Liver (tissue), 10 donors: ENCODE measurements around the gene MLLT3. TPM values are rescaled to one million over a fixed set of nuclear protein-coding genes. Genes with fewer than 3 reads are reported as not detected.

Experiments
- DNase-seq: peaks from one replicate; pipeline ENCODE4 v3.0.0-alpha.2; 2017; ENCODE audit warnings: low spot score
- H3K27ac ChIP-seq, 2 donors: one replicate each; pipeline ENCODE4 v1.7.0; 2013; ENCODE audit warnings: inconsistent platforms in 2 of 2, low read length in 2 of 2, control low read depth in 1 of 2, low read depth in 1 of 2, mild to moderate bottlenecking in 1 of 2
- H3K27me3 ChIP-seq, 4 donors: one replicate each; pipeline versions ENCODE4 v1.6.1 to v1.7.0; 2013; ENCODE audit warnings: low read length in 3 of 4, inconsistent platforms in 1 of 4, mild to moderate bottlenecking in 1 of 4, moderate library complexity in 1 of 4; ENCODE audit not compliant: control insufficient read depth in 4 of 4, insufficient read depth in 4 of 4
- H3K36me3 ChIP-seq, 4 donors: one replicate each; pipeline versions ENCODE4 v1.6.1 to v1.7.0; 2013; ENCODE audit warnings: low read length in 3 of 4, mild to moderate bottlenecking in 3 of 4, low read depth in 1 of 4, moderate library complexity in 1 of 4; ENCODE audit not compliant: control insufficient read depth in 4 of 4, insufficient read depth in 3 of 4
- H3K4me1 ChIP-seq, 4 donors: one replicate each; pipeline versions ENCODE4 v1.6.1 to v1.7.0; 2013; ENCODE audit warnings: low read length in 3 of 4, mild to moderate bottlenecking in 3 of 4, moderate library complexity in 1 of 4; ENCODE audit not compliant: control insufficient read depth in 4 of 4, insufficient read depth in 4 of 4
- H3K4me3 ChIP-seq, 3 donors: one replicate each; pipeline versions ENCODE4 v1.6.1 to v1.7.0; 2013; ENCODE audit warnings: low read length in 3 of 3, control low read depth in 1 of 3, low read depth in 1 of 3, mild to moderate bottlenecking in 1 of 3
- H3K9ac ChIP-seq, 2 donors: one replicate each; pipeline ENCODE4 v1.7.0; 2013; ENCODE audit warnings: low read length in 2 of 2, mild to moderate bottlenecking in 2 of 2, moderate library complexity in 2 of 2, control low read depth in 1 of 2, low read depth in 1 of 2
- H3K9me3 ChIP-seq, 4 donors: one replicate each; pipeline versions ENCODE4 v1.6.1 to v1.7.0; 2013; ENCODE audit warnings: low read length in 3 of 4; ENCODE audit not compliant: control insufficient read depth in 4 of 4
- EGR1 ChIP-seq, 2 donors: IDR thresholded peaks; 2 replicates each; pipeline ENCODE4 v1.6.1; 2016 to 2018; ENCODE audit warnings: antibody characterized with exemption in 2 of 2, low read depth in 2 of 2
- FOXA1 ChIP-seq: IDR thresholded peaks from 2 replicates; pipeline ENCODE4 v1.6.1; 2016; ENCODE audit warnings: antibody characterized with exemption
- FOXA2 ChIP-seq: IDR thresholded peaks from 2 replicates; pipeline ENCODE4 v1.6.1; 2016; ENCODE audit warnings: antibody characterized with exemption
- HNF4G ChIP-seq: IDR thresholded peaks from 2 replicates; pipeline ENCODE4 v1.6.1; 2016; ENCODE audit warnings: antibody characterized with exemption
- JUND ChIP-seq, 2 donors: IDR thresholded peaks; 2 replicates each; pipeline ENCODE4 v1.6.1; 2016; ENCODE audit warnings: antibody characterized with exemption in 2 of 2
- RXRA ChIP-seq, 2 donors: IDR thresholded peaks; 2 replicates each; pipeline ENCODE4 v1.6.1; 2017 to 2018; ENCODE audit warnings: antibody characterized with exemption in 2 of 2, mild to moderate bottlenecking in 1 of 2
- YY1 ChIP-seq: IDR thresholded peaks from 2 replicates; pipeline ENCODE4 v1.6.1; 2016; ENCODE audit warnings: antibody characterized with exemption, mild to moderate bottlenecking
- WGBS: extraction: QIAGEN DNeasy Blood & Tissue Kit; methylation state at CpG from one replicate; pipeline ENCODE4 v1.1.7; 2013; 5-methylcytosine and 5-hydroxymethylcytosine counted together
- polyA plus RNA-seq, 2 donors: library from polyadenylated mRNA; stranded (reverse) in 1 of 2; unstranded in 1 of 2; fragments of 200-250 nt in 1 of 2; fragments of >200 nt in 1 of 2; fragmentation: Nextera tagmentation in 1 of 2; extraction: Ambion mirVana in 1 of 2; gene quantifications; one replicate each; pipeline versions ENCODE4 v1.2.1 to v1.2.3, GENCODE V29; 2013 to 2015
- small RNA-seq: library from RNA; depleted of rRNA; stranded (forward); fragments of <200 nt; gene quantifications from one replicate; pipeline ENCODE3, GENCODE V24; 2014
- total RNA-seq, 2 donors: library from RNA; depleted of rRNA; stranded (reverse); fragments of >200 nt; gene quantifications; one replicate each; pipeline ENCODE4 v1.2.3, GENCODE V29; 2014
- TF ChIP-seq, protein P1 (sequence below): IDR thresholded peaks from 2 replicates; pipeline ENCODE4 v1.6.1; 2016; ENCODE audit warnings: antibody characterized with exemption, mild to moderate bottlenecking
- TF ChIP-seq, protein P2 (sequence below): IDR thresholded peaks from 2 replicates; pipeline ENCODE4 v1.6.1; 2016; ENCODE audit warnings: antibody characterized with exemption
- TF ChIP-seq, protein P3 (sequence below): fragments of 150-350 bp; IDR thresholded peaks from 2 replicates; pipeline ENCODE4 v1.5.1; 2017; ENCODE audit warnings: improper control_type of control experiment, low read depth, low read length; ENCODE audit not compliant: missing input control
- TF ChIP-seq, protein P4 (sequence below): IDR thresholded peaks from 2 replicates; pipeline ENCODE4 v1.6.1; 2016; ENCODE audit warnings: antibody characterized with exemption
- TF ChIP-seq, protein P5 (sequence below): IDR thresholded peaks from 2 replicates; pipeline ENCODE4 v1.6.1; 2016; ENCODE audit warnings: antibody characterized with exemption
- donor health status: healthy.
- donor health status: healthy.
- donor health status: healthy.
- donor health status: healthy.
- donor health status: healthy.

MLLT3 gene
- total and polyA plus RNA-seq, 4 donors = 0.79 to 25.5 (median 1.3) TPM

DNA sequence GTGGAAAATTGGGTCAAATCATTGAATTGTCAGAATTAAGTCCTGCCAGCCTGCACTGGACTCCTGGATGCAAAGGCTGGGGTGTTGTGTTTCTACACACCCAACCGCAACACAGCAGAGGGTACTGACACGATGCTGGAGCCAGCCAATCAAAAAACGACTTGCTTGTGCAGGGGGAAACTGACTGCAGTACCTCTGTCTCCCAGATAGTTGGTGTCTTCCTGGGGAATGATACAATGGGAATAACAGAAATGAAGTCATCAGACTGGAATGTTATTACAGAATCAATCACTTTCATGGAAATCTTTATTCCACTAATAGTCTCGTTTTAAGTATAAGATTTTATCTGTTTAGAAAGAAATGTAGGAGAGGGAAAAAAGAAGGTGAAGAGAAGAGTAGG is 330.3 kb downstream of the MLLT3 start:
- Histone ChIP-seq H3K27ac (no peak overlapping the region), H3K4me1 (no peaks in the 10 kb centered on the region), H3K27me3 (peaks cover 0 to 2% (median 0%) of the 10 kb centered on the region in 4 donors), H3K36me3 (no peaks in the 10 kb centered on the region), H3K9ac (no peak overlapping the region), H3K9me3 (no peaks in the 10 kb centered on the region), H3K4me3 (no peak overlapping the region)
- no peak for DNase-seq
- 68% methylated on average over 4 of the region's 4 CpGs for WGBS
- TF ChIP-seq, protein P1, sequence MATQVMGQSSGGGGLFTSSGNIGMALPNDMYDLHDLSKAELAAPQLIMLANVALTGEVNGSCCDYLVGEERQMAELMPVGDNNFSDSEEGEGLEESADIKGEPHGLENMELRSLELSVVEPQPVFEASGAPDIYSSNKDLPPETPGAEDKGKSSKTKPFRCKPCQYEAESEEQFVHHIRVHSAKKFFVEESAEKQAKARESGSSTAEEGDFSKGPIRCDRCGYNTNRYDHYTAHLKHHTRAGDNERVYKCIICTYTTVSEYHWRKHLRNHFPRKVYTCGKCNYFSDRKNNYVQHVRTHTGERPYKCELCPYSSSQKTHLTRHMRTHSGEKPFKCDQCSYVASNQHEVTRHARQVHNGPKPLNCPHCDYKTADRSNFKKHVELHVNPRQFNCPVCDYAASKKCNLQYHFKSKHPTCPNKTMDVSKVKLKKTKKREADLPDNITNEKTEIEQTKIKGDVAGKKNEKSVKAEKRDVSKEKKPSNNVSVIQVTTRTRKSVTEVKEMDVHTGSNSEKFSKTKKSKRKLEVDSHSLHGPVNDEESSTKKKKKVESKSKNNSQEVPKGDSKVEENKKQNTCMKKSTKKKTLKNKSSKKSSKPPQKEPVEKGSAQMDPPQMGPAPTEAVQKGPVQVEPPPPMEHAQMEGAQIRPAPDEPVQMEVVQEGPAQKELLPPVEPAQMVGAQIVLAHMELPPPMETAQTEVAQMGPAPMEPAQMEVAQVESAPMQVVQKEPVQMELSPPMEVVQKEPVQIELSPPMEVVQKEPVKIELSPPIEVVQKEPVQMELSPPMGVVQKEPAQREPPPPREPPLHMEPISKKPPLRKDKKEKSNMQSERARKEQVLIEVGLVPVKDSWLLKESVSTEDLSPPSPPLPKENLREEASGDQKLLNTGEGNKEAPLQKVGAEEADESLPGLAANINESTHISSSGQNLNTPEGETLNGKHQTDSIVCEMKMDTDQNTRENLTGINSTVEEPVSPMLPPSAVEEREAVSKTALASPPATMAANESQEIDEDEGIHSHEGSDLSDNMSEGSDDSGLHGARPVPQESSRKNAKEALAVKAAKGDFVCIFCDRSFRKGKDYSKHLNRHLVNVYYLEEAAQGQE = no peak
- TF ChIP-seq, protein P2, sequence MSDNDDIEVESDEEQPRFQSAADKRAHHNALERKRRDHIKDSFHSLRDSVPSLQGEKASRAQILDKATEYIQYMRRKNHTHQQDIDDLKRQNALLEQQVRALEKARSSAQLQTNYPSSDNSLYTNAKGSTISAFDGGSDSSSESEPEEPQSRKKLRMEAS = no peak
- TF ChIP-seq FOXA1 = no peak
- TF ChIP-seq EGR1 (IDR thresholded peaks at IDR 0.05; ENCODE audit: low read depth in 2 of 2) = no peak
- no peak for TF ChIP-seq HNF4G
- TF ChIP-seq, protein P3, sequence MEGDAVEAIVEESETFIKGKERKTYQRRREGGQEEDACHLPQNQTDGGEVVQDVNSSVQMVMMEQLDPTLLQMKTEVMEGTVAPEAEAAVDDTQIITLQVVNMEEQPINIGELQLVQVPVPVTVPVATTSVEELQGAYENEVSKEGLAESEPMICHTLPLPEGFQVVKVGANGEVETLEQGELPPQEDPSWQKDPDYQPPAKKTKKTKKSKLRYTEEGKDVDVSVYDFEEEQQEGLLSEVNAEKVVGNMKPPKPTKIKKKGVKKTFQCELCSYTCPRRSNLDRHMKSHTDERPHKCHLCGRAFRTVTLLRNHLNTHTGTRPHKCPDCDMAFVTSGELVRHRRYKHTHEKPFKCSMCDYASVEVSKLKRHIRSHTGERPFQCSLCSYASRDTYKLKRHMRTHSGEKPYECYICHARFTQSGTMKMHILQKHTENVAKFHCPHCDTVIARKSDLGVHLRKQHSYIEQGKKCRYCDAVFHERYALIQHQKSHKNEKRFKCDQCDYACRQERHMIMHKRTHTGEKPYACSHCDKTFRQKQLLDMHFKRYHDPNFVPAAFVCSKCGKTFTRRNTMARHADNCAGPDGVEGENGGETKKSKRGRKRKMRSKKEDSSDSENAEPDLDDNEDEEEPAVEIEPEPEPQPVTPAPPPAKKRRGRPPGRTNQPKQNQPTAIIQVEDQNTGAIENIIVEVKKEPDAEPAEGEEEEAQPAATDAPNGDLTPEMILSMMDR = no peak
- no peak for TF ChIP-seq FOXA2
- TF ChIP-seq YY1 = no peak
- no peak for TF ChIP-seq RXRA (IDR thresholded peaks at IDR 0.05)
- TF ChIP-seq, protein P4, sequence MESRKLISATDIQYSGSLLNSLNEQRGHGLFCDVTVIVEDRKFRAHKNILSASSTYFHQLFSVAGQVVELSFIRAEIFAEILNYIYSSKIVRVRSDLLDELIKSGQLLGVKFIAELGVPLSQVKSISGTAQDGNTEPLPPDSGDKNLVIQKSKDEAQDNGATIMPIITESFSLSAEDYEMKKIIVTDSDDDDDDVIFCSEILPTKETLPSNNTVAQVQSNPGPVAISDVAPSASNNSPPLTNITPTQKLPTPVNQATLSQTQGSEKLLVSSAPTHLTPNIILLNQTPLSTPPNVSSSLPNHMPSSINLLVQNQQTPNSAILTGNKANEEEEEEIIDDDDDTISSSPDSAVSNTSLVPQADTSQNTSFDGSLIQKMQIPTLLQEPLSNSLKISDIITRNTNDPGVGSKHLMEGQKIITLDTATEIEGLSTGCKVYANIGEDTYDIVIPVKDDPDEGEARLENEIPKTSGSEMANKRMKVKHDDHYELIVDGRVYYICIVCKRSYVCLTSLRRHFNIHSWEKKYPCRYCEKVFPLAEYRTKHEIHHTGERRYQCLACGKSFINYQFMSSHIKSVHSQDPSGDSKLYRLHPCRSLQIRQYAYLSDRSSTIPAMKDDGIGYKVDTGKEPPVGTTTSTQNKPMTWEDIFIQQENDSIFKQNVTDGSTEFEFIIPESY = no peak
- no peak for TF ChIP-seq JUND (IDR thresholded peaks at IDR 0.05)
- TF ChIP-seq, protein P5, sequence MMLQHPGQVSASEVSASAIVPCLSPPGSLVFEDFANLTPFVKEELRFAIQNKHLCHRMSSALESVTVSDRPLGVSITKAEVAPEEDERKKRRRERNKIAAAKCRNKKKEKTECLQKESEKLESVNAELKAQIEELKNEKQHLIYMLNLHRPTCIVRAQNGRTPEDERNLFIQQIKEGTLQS = no peak

Small RNA genes lying within 50 kb of the gene (small RNA-seq; reads per million reads assigned to genes)
- gene MIR4473 = not detected
- gene MIR4474 = not detected
- not detected for gene RNU4-26P

Other genes starting within 250 kb of the MLLT3 start
- gene FOCAD, start 61.8 kb upstream of the MLLT3 start, total RNA-seq = 10 to 100 TPM; 16.8 to 21.0 TPM
- 1 to 10 TPM; 3.2 to 3.8 TPM for gene FOCAD, start 61.8 kb upstream of the MLLT3 start, polyA plus RNA-seq